Stomach smooth muscle (tissue), 2 donors: ENCODE results near the gene LIF.
"Not testable (repeated sequence)": the region's sequence is repeated elsewhere in the genome, so short reads cannot be mapped to it uniquely, and the experiment has no call there.

ENCODE experiments used
- H3K27ac ChIP-seq: one replicate; pipeline ENCODE4 v1.7.0; 2013; ENCODE audit warnings: mild to moderate bottlenecking, low read length, inconsistent platforms
- H3K27me3 ChIP-seq, 2 donors: one replicate each; pipeline ENCODE4 v1.7.0; 2013; ENCODE audit warnings: low read length in 2 of 2; ENCODE audit not compliant: insufficient read depth in 2 of 2, control insufficient read depth in 1 of 2
- H3K36me3 ChIP-seq, 2 donors: one replicate each; pipeline ENCODE4 v1.7.0; 2013; ENCODE audit warnings: low read length in 2 of 2; ENCODE audit not compliant: control insufficient read depth in 2 of 2, insufficient read depth in 2 of 2
- H3K4me1 ChIP-seq: one replicate; pipeline ENCODE4 v1.7.0; 2013; ENCODE audit warnings: low read length; ENCODE audit not compliant: control insufficient read depth, insufficient read depth
- H3K4me3 ChIP-seq, 2 donors: one replicate each; pipeline ENCODE4 v1.7.0; 2013; ENCODE audit warnings: low read length in 2 of 2
- H3K9ac ChIP-seq, 2 donors: one replicate each; pipeline ENCODE4 v1.7.0; 2013; ENCODE audit warnings: low read length in 2 of 2, mild to moderate bottlenecking in 1 of 2
- H3K9me3 ChIP-seq, 2 donors: one replicate each; pipeline ENCODE4 v1.7.0; 2013; ENCODE audit warnings: low read length in 2 of 2; ENCODE audit not compliant: control insufficient read depth in 2 of 2
- donor health status: healthy.
- donor health status: Pancreatic carcinoma.

The LIF gene

DNA sequence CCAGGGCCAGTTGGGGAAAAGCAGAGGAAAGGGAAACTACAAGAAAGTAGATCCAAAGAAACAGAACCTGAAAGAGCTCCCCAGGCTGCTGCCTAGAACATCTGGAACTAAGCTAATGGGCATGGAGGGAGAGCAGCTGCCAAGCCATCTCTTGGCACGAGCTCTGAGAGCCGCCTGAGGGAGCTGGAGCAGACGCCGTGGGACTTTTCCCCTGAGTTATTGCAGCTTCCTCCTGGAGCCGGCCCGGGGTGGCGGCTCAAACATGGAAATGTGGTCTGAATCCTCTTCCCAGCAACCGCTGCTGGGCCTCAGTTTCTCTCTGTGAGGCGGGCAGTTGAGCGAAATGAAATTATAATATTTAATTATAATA is 41.8 kb downstream of the LIF start:
- Histone ChIP-seq H3K9ac (no peak overlapping the region), H3K36me3 (no peaks in the 10 kb centered on the region), H3K9me3 (no peaks in the 10 kb centered on the region), H3K27ac (no peak overlapping the region), H3K4me1 (peaks cover 10% of the 10 kb centered on the region), H3K4me3 (no peak overlapping the region), H3K27me3 (peaks cover 6 to 13% of the 10 kb centered on the region in 2 donors)

- Histone ChIP-seq H3K4me3 (no peak overlapping the region), H3K36me3 (no peaks in the 10 kb centered on the region), H3K9me3 (no peaks in the 10 kb centered on the region), H3K9ac (no peak overlapping the region), H3K27me3 (peaks cover 6 to 13% of the 10 kb centered on the region in 2 donors), H3K4me1 (peaks cover 10% of the 10 kb centered on the region), H3K27ac (no peak overlapping the region)
These were observed 42.4 kb downstream of the LIF start for GRCh38 chr22:30204015-30204741.

GRCh38 chr22:30202531-30203006 is 44.0 kb downstream of the LIF start:
- no peaks in the 10 kb centered on the region for H3K9me3 ChIP-seq
- no peaks in the 10 kb centered on the region for H3K36me3 ChIP-seq
- peaks cover 6% of the 10 kb centered on the region for H3K4me1 ChIP-seq
- peaks cover 6 to 13% of the 10 kb centered on the region in 2 donors for H3K27me3 ChIP-seq
- H3K4me3 ChIP-seq: no peak overlapping the region
- H3K9ac ChIP-seq: no peak overlapping the region
- no peak overlapping the region for H3K27ac ChIP-seq

- Histone ChIP-seq H3K27me3 (peaks cover 6 to 13% of the 10 kb centered on the region in 2 donors), H3K9ac (no peak overlapping the region), H3K4me1 (peaks cover 11% of the 10 kb centered on the region), H3K27ac (no peak overlapping the region), H3K9me3 (no peaks in the 10 kb centered on the region), H3K4me3 (no peak overlapping the region), H3K36me3 (no peaks in the 10 kb centered on the region)
These were observed 44.6 kb downstream of the LIF start for GRCh38 chr22:30201945-30202344.

DNA sequence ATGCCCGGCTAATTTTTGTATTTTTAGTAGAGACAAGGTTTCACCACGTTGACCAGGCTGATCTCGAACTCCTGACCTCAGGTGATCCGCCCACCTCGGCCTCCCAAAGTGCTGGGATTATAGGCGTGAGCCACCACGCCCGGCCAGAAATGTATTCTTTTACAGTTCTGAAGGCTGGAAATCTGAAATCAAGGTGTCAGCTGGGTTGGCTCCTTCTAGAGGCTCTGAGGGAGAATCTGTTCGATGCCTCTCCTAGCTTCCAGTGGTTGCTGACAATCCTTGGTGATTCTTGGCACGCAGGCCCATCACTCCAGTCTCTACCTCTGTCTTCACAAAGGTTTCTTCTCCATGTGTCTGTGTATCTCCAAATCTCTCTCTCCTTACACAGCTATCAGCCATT is 45.7 kb downstream of the LIF start:
- H3K36me3 ChIP-seq, H3K9me3 ChIP-seq, H3K4me3 ChIP-seq, H3K27ac ChIP-seq, H3K9ac ChIP-seq: not testable (repeated sequence)
- Histone ChIP-seq H3K27me3 (peaks cover 6 to 13% of the 10 kb centered on the region in 2 donors), H3K4me1 (peaks cover 18% of the 10 kb centered on the region)

DNA sequence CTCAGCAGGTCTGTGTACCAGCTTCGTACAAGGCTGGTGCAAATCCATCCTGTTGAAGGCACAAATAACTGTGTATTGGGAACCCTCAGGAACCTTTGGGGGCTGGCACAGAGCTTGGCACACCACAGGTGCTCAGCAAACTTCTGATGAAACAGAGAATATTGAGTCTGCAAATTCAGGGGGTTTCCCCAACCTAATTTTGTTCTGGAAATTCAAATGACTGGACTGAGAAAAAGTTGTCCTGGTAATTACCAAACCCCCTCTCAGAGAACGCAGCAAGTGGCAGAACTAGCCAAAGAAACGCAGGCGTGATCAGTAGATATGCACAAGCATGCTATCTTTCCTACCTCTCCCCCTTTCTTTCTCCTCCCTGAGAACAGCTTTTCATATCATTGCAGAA is 47.6 kb downstream of the LIF start:
- peaks cover 15% of the 10 kb centered on the region for H3K4me1 ChIP-seq
- H3K27me3 ChIP-seq: peaks cover 3 to 7% of the 10 kb centered on the region in 2 donors

GRCh38 chr22:30198152-30198825 is 48.3 kb downstream of the LIF start:
- Histone ChIP-seq H3K9ac (no peak overlapping the region), H3K4me3 (no peak overlapping the region), H3K4me1 (peaks cover 15% of the 10 kb centered on the region), H3K27me3 (peaks cover 0 to 2% of the 10 kb centered on the region in 2 donors), H3K27ac (no peak overlapping the region), H3K36me3 (no peaks in the 10 kb centered on the region), H3K9me3 (no peaks in the 10 kb centered on the region)

More for the DNA sequence above, 47.6 kb downstream of the LIF start:
- Histone ChIP-seq H3K36me3 (no peaks in the 10 kb centered on the region), H3K27ac (no peak overlapping the region), H3K9me3 (no peaks in the 10 kb centered on the region), H3K4me3 (no peak overlapping the region), H3K9ac (no peak overlapping the region)

- Histone ChIP-seq H3K4me1 (peaks cover 15% of the 10 kb centered on the region), H3K9me3 (no peaks in the 10 kb centered on the region), H3K27ac (peak overlapping the region; percentile 55), H3K36me3 (no peaks in the 10 kb centered on the region), H3K27me3 (no peaks in the 10 kb centered on the region), H3K4me3 (no peak overlapping the region), H3K9ac (no peak overlapping the region)
These were observed 49.2 kb downstream of the LIF start for GRCh38 chr22:30197389-30197788.

GRCh38 chr22:30196880-30197336 is 49.7 kb downstream of the LIF start:
- no peaks in the 10 kb centered on the region for H3K36me3 ChIP-seq
- no peaks in the 10 kb centered on the region for H3K27me3 ChIP-seq
- peak overlapping the region; percentile 55 for H3K27ac ChIP-seq
- no peaks in the 10 kb centered on the region for H3K9me3 ChIP-seq
- no peak overlapping the region for H3K9ac ChIP-seq
- H3K4me3 ChIP-seq: no peak overlapping the region
- peaks cover 15% of the 10 kb centered on the region for H3K4me1 ChIP-seq

DNA sequence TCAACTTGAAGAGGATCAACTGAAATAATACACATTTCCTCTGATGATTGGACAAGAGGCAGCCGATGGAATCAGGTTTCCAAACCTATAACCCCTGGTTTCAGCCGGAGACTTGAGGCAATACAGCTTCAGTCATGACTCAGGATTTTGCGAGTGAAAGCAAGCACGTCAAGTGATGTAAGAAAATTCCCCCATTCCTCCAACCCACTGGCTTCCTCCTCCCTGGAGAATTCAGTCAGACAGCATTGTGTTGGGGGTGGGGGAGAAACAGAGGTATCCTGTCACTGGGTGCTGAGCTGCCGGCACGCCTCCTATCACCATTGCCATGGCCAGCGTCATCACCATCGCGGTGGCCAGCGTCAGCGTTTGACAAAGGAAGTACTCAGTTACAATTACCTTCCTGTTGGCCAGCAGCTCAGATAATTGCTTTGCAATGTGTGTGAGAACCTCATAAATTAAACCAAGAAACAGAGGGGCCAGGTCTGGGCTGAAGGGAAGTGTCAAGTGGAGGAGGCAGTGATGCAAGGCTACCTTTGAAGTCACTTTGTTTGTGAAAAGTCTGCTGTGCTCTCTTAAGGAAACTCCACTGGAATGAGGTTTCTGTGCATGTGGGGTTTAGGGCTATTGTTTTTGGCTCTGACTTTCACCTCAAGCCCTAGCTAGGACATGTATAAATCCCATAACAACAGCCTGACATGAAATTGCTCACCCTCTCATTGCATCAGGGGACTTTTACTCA is 50.2 kb downstream of the LIF start:
- peak overlapping the region; percentile 20 to 35 for H3K4me3 ChIP-seq
- peaks cover 15% of the 10 kb centered on the region for H3K4me1 ChIP-seq
- H3K36me3 ChIP-seq: no peaks in the 10 kb centered on the region
- H3K27me3 ChIP-seq: no peaks in the 10 kb centered on the region
- no peak overlapping the region for H3K9ac ChIP-seq
- H3K9me3 ChIP-seq: no peaks in the 10 kb centered on the region
- peak overlapping the region; percentile 55 for H3K27ac ChIP-seq
